GM12891 (cell line): Measurements from ENCODE around the gene OTOA.

Experiments
- POLR2A ChIP-seq: IDR thresholded peaks from 2 replicates; pipeline ENCODE4 v1.6.1; 2011; ENCODE audit warnings: low read depth, low read length, control low read depth
- SPI1 ChIP-seq: IDR thresholded peaks from 2 replicates; pipeline ENCODE4 v1.6.1; 2011; ENCODE audit warnings: low read depth, low read length, control low read depth
- TAF1 ChIP-seq: IDR thresholded peaks from 2 replicates; pipeline ENCODE4 v1.6.1; 2011; ENCODE audit warnings: low read depth, low read length, control low read depth

GRCh38 chr16:21638573-21638975 lies 25.2 kb upstream of the OTOA start:
- TF ChIP-seq SPI1 (no peak), TAF1 (no peak), POLR2A (no peak)
